NCI-H2171 treated with DMSO at 0.1 percent for 48 hours (cell line): ENCODE measurements around the gene VWA8.
"Not testable (repeated sequence)": the region's sequence is repeated elsewhere in the genome, so short reads cannot be mapped to it uniquely, and the experiment has no call there.

Source experiments
- DNase-seq: peaks from one replicate; lab custom pipeline; 2025; lab: John Stamatoyannopoulos, UW

The VWA8 gene

GRCh38 chr13:41851351-41851750 is 109.6 kb downstream of the VWA8 start:
- no peak for DNase-seq

- DNase-seq = no peak
Observed at GRCh38 chr13:41848435-41849255, 112.3 kb downstream of the VWA8 start.

DNA sequence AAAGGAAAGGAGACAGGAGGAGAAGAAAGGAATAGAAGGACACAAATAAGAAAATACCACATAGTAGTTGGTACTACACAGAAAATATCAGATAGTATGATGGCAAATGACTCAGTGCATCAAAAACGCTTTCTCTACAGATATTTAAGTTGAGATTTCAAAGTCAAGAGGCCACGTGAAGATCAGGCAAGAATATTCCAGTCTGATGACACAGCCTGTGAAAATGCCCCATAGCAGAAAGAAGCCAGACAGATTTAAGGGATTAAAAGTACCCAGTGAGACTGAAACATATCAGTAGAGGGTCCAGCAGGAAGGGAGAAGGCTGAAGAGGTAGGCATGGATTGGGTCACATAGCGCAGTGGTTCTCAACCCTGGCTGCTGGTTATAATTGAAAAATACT is 113.7 kb downstream of the VWA8 start:
- no peak for DNase-seq

DNA sequence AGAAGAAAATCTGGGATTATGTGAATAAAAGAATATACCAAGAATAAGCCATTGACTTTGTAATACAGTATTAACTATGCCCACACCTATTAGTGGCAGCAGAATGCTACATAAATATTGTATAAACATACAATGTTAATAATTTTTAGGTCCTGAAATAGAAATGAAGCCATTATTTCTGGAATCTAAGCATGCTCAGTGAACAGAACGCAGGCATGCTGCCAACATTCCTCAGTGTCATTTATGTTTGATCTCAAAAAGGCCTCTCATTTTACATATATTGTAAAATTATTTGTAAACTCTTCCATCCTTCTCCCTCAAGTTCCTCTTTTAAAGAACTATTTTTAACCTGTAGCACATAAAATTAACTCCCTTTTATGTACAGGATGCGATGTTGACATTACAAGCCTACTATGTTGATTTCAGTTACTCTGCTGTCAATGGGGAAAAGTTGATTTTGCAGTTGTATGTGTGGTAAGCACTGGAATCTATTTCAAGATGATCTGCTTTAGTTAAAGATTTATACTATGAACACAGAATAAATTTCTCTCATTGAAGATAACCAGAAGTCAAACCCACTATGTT is 118.8 kb downstream of the VWA8 start:
- no peak for DNase-seq

- DNase-seq = no peak
Observed at GRCh38 chr13:41837629-41838028, 123.3 kb downstream of the VWA8 start.

- no peak for DNase-seq
Observed at GRCh38 chr13:41835871-41836270, 125.0 kb downstream of the VWA8 start.

GRCh38 chr13:41834697-41835096 is 126.2 kb downstream of the VWA8 start:
- not testable (repeated sequence) for DNase-seq

DNA sequence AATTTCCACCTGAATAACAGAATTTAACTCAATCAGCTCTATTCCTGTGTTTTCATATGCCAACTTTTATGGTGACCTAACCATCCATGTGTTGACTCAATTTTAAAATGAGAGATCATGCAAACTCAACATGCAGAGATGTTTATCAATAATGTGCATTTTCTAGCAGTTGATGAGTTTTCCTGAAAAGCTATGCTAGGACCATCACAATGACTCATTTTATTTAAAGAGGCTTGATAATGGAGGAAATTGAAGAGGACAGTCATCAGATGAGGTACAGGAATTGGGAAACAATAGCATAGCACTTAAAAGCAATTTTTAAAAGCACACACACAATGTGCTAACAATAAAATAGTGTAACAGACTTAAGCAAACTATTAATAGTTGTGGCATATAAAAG is 127.1 kb downstream of the VWA8 start:
- DNase-seq = no peak

GRCh38 chr13:41833201-41833600 is 127.7 kb downstream of the VWA8 start:
- no peak for DNase-seq

DNA sequence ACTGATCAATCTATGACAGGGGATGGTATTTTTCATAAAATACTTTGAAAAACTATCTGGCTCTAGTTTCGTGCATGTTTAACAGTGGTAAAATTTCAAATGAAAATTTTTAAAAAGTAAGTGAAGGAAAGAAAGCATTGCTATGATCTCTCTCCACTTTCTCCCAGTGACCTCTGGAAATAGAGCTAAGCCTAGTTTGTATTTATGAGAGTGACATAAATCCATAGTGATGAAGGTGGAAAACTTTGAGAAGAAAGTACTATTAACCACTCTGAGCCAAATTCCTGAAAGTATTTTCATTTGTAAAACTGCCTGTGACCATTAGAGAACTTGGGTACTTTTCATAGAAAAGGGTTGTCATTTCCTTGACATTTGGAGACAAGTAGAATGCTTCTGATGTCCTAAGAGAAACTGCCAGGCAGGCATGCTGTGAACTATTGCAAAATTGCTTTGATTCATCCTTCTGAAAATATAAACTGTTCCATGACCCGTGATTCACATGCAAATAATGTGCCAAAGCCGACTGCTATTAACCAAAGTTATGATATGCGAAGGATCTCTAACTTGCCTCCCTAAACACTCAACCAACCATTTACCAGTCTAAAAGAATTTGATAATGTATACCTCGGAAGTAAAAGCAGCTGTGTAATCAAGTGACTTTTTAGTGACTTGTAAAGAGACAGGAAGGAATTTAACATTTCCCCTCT is 133.2 kb downstream of the VWA8 start:
- DNase-seq = no peak

GRCh38 chr13:41825691-41826090 is 135.2 kb downstream of the VWA8 start:
- DNase-seq = no peak

DNA sequence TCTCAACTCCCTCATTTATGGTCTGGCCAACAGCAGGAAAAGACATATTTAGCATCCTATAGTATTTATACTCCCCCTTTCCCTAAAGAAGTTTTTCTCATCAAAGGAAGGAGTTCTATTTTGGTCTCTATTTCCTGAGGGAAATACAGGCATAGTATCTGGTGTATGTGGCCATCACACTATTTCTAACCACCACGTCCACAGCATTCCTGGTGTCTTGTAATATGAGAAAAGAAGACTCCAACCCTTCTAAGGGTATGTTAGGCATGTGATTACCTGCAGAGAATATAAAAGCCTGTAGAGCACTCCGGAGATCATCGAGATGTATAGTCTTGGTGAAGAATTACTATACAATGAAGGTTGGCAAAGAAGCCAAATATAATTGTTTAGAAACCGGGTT is 137.4 kb downstream of the VWA8 start:
- no peak for DNase-seq

DNA sequence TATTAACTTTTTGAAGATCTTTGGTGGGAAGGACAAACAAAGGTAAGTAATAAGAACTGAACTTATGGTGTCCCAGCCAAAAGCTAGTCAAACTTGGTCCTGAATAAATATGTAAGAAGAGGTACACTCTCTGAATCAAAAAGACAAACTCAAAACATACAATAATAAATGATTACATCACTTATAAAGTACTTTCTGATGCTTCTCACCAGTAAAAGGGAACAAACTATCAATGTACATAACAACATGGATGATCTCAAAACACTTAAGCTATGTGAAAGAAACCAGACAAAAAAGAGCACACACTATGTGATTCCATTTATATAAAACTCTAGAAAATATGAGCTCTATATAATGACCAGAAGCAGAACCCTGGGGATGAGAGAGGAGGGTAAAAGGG is 138.3 kb downstream of the VWA8 start:
- DNase-seq = no peak

GRCh38 chr13:41821238-41821594 is 139.7 kb downstream of the VWA8 start:
- DNase-seq = no peak

DNA sequence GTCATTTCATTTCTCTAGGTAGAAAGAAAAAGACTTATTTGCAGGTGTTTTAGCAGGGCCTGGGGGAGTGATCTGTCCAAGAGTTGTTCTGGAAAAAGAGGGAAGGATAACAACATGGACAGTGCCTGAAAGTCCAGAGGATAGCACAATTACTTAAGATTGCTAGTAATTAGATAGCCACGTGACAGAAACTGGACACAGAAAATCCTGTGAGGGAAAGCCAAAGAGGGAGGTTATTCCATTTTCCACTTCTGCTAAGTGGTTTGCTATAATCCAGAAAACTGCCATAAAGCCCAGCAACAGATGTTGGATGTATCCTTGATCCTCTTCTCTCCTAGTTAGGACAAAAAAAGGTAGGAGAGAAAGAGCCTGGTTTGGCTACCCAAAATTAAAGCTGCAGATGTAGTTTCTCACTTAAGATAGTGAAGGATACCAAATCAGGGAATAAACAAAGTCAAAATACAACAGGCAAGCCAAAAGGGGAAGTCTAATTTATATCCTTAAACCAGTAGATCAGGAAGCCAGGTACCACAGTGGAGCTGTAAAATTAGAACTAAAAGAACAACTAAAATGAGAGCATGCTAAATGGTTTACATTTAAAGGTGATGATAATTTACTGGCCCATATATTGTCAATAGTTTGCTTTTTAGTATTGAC is 140.2 kb downstream of the VWA8 start:
- no peak for DNase-seq

- DNase-seq = no peak
Observed at GRCh38 chr13:41816057-41816456, 144.9 kb downstream of the VWA8 start.

DNA sequence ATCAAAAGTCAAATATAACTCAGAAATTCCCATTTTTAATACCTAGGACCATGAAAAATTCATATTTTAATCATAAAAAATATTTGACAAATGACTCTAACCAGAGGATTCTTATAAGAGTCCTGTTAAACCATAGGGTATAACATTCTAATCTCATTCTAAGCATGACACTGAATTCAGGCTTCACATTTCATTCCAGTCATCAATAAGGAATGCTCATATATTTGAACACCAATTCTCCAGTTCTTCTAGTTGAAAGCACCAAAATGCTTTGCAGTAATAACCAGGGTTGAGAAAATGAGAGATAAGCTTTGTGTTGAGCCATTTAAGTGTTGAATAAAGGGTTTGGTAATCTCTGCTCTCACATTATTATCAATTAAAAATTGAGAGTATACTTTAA is 147.5 kb downstream of the VWA8 start:
- DNase-seq = no peak

- no peak for DNase-seq
Observed at GRCh38 chr13:41812851-41813250, 148.1 kb downstream of the VWA8 start.

- DNase-seq = no peak
Observed at GRCh38 chr13:41812237-41812636, 148.7 kb downstream of the VWA8 start.

DNA sequence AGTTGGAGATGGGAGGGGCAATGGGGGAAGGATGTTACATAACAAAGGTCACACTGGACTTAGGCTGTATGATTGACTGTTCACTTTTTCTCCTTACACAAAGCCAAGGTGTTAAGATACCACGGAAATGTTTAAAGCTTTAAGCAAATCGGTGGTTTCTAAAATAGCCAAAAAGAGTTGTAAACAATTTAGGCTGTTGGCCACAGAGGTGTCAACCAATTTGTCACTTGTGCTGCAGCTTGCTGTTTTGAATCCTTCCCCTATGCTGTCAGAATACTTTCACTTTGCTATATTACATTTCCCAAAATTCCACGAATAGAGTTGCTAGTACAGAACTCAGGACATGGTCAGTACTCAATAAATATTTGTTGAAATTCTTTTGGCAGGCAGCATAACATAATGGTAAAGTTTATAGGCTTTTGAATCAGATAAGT is 149.3 kb downstream of the VWA8 start:
- no peak for DNase-seq

DNA sequence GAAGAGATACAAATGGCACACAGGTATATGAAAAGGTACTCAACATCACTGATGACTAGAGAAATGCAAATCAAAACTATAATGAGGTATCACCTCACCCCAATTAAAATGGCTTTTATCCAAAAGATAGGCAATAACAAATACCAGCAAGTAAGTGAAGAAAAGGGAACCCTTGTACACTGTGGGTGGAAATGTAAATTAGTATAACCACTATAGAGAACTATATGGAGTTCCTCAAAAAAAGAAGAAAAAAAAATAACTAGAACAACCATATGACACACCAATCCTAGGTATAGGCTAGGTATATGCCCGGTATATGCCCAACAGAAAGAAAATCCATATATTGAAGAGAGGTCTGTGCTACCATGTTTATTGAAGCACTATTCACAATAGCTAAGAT is 150.9 kb downstream of the VWA8 start:
- no peak for DNase-seq

DNA sequence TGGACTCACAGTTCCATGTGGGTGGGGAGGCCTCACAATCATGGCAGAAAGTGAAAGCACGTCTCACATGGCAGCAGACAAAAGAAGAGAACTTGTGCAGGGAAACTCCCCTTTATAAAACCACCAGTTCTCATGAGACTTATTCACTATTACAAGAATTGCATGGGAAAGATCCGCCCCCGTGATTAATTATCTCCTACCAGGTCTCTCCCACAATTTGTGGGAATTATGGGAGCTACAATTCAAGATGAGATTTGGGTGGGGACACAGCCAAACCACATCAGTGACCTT is 157.5 kb downstream of the VWA8 start:
- DNase-seq = not testable (repeated sequence)
